Measurements from ENCODE around the gene ZBTB46.
A peak's percentile ranks its signal among the peaks of the same experiment; 100 is the strongest.

ZBTB46 gene

GRCh38 chr20:63744158-63744557 is 86.9 kb downstream of the ZBTB46 start:
- DNase-seq = no peak

GRCh38 chr20:63743210-63743970 is 87.7 kb downstream of the ZBTB46 start:
- DNase-seq = no peak

- no peak for DNase-seq
Observed at GRCh38 chr20:63742381-63743024, 88.6 kb downstream of the ZBTB46 start.

GRCh38 chr20:63741676-63742380 is 89.2 kb downstream of the ZBTB46 start:
- DNase-seq = no peak

GRCh38 chr20:63741354-63741675 is 89.7 kb downstream of the ZBTB46 start:
- DNase-seq = no peak

GRCh38 chr20:63740627-63741353 is 90.3 kb downstream of the ZBTB46 start:
- DNase-seq = peak; percentile 96

- DNase-seq = peak; percentile 70
Observed at GRCh38 chr20:63740070-63740626, 90.9 kb downstream of the ZBTB46 start.

GRCh38 chr20:63739130-63740069 is 91.7 kb downstream of the ZBTB46 start, which contains the start of gene SLC2A4RG:
Gene SLC2A4RG (plus strand): TSS chr20:63739776. CDS start chr20:63739913, 137 bp downstream.
- DNase-seq = peak; percentile 84

GRCh38 chr20:63738687-63739129 is 92.4 kb downstream of the ZBTB46 start:
- DNase-seq = peak; percentile 72

GRCh38 chr20:63737945-63738686 is 92.9 kb downstream of the ZBTB46 start:
- no peak for DNase-seq

- no peak for DNase-seq
Observed at GRCh38 chr20:63737695-63737944, 93.4 kb downstream of the ZBTB46 start.

- DNase-seq = no peak
Observed at GRCh38 chr20:63736893-63737694, 94.0 kb downstream of the ZBTB46 start.

- DNase-seq = no peak
Observed at GRCh38 chr20:63735859-63736718, 95.0 kb downstream of the ZBTB46 start, which contains the start of gene LIME1. Gene LIME1 (plus strand): TSS chr20:63736664. CDS start chr20:63737550, 886 bp downstream.

GRCh38 chr20:63734946-63735858 is 95.9 kb downstream of the ZBTB46 start:
- no peak for DNase-seq

- DNase-seq = no peak
Observed at GRCh38 chr20:63734111-63734945, 96.7 kb downstream of the ZBTB46 start.

GRCh38 chr20:63733579-63734081 is 97.4 kb downstream of the ZBTB46 start:
- no peak for DNase-seq

GRCh38 chr20:63733117-63733516 is 97.9 kb downstream of the ZBTB46 start:
- DNase-seq = no peak

Measured in right forelimb (tissue), 1 donor.